ENCODE data around the gene SH3BP5L. TPM values are rescaled to one million over a fixed set of nuclear protein-coding genes. Genes with fewer than 3 reads are reported as not detected.

Gene SH3BP5L
- total and polyA plus RNA-seq, 2 donors (not counting 1 experiment from before 2014, with no cell fraction given): 17.5 to 19.8 TPM

GRCh38 chr1:248793592-248793991 is 32.1 kb downstream of the SH3BP5L start:
- H3K79me2 ChIP-seq (ENCODE audit: control insufficient read depth, insufficient read depth, low read length): no peaks in the 10 kb centered on the region
- H3K4me3 ChIP-seq (replicated peaks in 1 of 4; ENCODE audit: control extremely low read depth in 1 of 4, insufficient read depth in 1 of 4, low read depth in 3 of 4, low read length in 4 of 4): no peak overlapping the region
- no peaks in the 10 kb centered on the region for H3K36me3 ChIP-seq (ENCODE audit: control insufficient read depth, insufficient read depth, low read length)
- no peaks in the 10 kb centered on the region for H3K4me1 ChIP-seq (ENCODE audit: control insufficient read depth, extremely low read depth, insufficient read depth, low read length)
- H3K27me3 ChIP-seq (ENCODE audit: control insufficient read depth, insufficient read depth, low read length): no peaks in the 10 kb centered on the region
- no peak overlapping the region for H3K27ac ChIP-seq (ENCODE audit: insufficient read depth, low read length)
- no peak overlapping the region for H3K9ac ChIP-seq (ENCODE audit: insufficient read depth, low read length)
- H2AFZ ChIP-seq (ENCODE audit: low read length): no peak overlapping the region
- H3K9me3 ChIP-seq (ENCODE audit: control insufficient read depth, insufficient read depth, low read depth, low read length): no peaks in the 10 kb centered on the region
- no peak overlapping the region for H3K4me2 ChIP-seq (ENCODE audit: extremely low read depth, insufficient read depth, low read length)
- H4K20me1 ChIP-seq (ENCODE audit: control insufficient read depth, extremely low read depth, insufficient read depth, low read length): no peaks in the 10 kb centered on the region
- TF ChIP-seq CTCF (conservative IDR thresholded peaks at IDR 0.05 in 1 of 2, IDR thresholded peaks at IDR 0.05 in 1 of 2; ENCODE audit: low read depth in 1 of 2, low read length in 2 of 2): no peak
- TF ChIP-seq EZH2 (IDR thresholded peaks at IDR 0.05; ENCODE audit: low read length, missing control alignments): no peak
- no peak for DNase-seq (ENCODE audit: low read depth in 2 of 2)

- DNase-seq (ENCODE audit: low read depth in 2 of 2): no peak
- Histone ChIP-seq H2AFZ (ENCODE audit: low read length) (no peak overlapping the region), H3K4me1 (ENCODE audit: control insufficient read depth, extremely low read depth, insufficient read depth, low read length) (no peaks in the 10 kb centered on the region), H3K4me3 (replicated peaks in 1 of 4; ENCODE audit: control extremely low read depth in 1 of 4, insufficient read depth in 1 of 4, low read depth in 3 of 4, low read length in 4 of 4) (no peak overlapping the region), H3K9ac (ENCODE audit: insufficient read depth, low read length) (no peak overlapping the region), H3K9me3 (ENCODE audit: control insufficient read depth, insufficient read depth, low read depth, low read length) (no peaks in the 10 kb centered on the region), H3K27me3 (ENCODE audit: control insufficient read depth, insufficient read depth, low read length) (no peaks in the 10 kb centered on the region), H4K20me1 (ENCODE audit: control insufficient read depth, extremely low read depth, insufficient read depth, low read length) (no peaks in the 10 kb centered on the region), H3K4me2 (ENCODE audit: extremely low read depth, insufficient read depth, low read length) (no peak overlapping the region), H3K36me3 (ENCODE audit: control insufficient read depth, insufficient read depth, low read length) (no peaks in the 10 kb centered on the region), H3K79me2 (ENCODE audit: control insufficient read depth, insufficient read depth, low read length) (no peaks in the 10 kb centered on the region), H3K27ac (ENCODE audit: insufficient read depth, low read length) (no peak overlapping the region)
- TF ChIP-seq CTCF (conservative IDR thresholded peaks at IDR 0.05 in 1 of 2, IDR thresholded peaks at IDR 0.05 in 1 of 2; ENCODE audit: low read depth in 1 of 2, low read length in 2 of 2): no peak
- TF ChIP-seq EZH2 (IDR thresholded peaks at IDR 0.05; ENCODE audit: low read length, missing control alignments): no peak
Observed at GRCh38 chr1:248792342-248792741, 33.4 kb downstream of the SH3BP5L start.

GRCh38 chr1:248791010-248791409 is 34.7 kb downstream of the SH3BP5L start:
- H4K20me1 ChIP-seq (ENCODE audit: control insufficient read depth, extremely low read depth, insufficient read depth, low read length): no peaks in the 10 kb centered on the region
- no peak overlapping the region for H2AFZ ChIP-seq (ENCODE audit: low read length)
- H3K9me3 ChIP-seq (ENCODE audit: control insufficient read depth, insufficient read depth, low read depth, low read length): no peaks in the 10 kb centered on the region
- no peaks in the 10 kb centered on the region for H3K27me3 ChIP-seq (ENCODE audit: control insufficient read depth, insufficient read depth, low read length)
- no peak overlapping the region for H3K27ac ChIP-seq (ENCODE audit: insufficient read depth, low read length)
- TF ChIP-seq EZH2 (IDR thresholded peaks at IDR 0.05; ENCODE audit: low read length, missing control alignments) (no peak), CTCF (conservative IDR thresholded peaks at IDR 0.05 in 1 of 2, IDR thresholded peaks at IDR 0.05 in 1 of 2; ENCODE audit: low read depth in 1 of 2, low read length in 2 of 2) (no peak)
- H3K4me2 ChIP-seq (ENCODE audit: extremely low read depth, insufficient read depth, low read length): no peak overlapping the region
- no peaks in the 10 kb centered on the region for H3K36me3 ChIP-seq (ENCODE audit: control insufficient read depth, insufficient read depth, low read length)
- no peak for DNase-seq (ENCODE audit: low read depth in 2 of 2)
- H3K79me2 ChIP-seq (ENCODE audit: control insufficient read depth, insufficient read depth, low read length): no peaks in the 10 kb centered on the region
- H3K4me3 ChIP-seq (replicated peaks in 1 of 4; ENCODE audit: control extremely low read depth in 1 of 4, insufficient read depth in 1 of 4, low read depth in 3 of 4, low read length in 4 of 4): no peak overlapping the region
- H3K4me1 ChIP-seq (ENCODE audit: control insufficient read depth, extremely low read depth, insufficient read depth, low read length): no peaks in the 10 kb centered on the region
- no peak overlapping the region for H3K9ac ChIP-seq (ENCODE audit: insufficient read depth, low read length)

Data from fibroblast of lung (primary cell).